NCI-H1092 treated with DMSO at 0.1 percent for 48 hours (cell line): ENCODE measurements around the gene ATG2A.

ENCODE experiments used
- DNase-seq: peaks from one replicate; lab custom pipeline; 2025; lab: John Stamatoyannopoulos, UW

Gene ATG2A

DNA sequence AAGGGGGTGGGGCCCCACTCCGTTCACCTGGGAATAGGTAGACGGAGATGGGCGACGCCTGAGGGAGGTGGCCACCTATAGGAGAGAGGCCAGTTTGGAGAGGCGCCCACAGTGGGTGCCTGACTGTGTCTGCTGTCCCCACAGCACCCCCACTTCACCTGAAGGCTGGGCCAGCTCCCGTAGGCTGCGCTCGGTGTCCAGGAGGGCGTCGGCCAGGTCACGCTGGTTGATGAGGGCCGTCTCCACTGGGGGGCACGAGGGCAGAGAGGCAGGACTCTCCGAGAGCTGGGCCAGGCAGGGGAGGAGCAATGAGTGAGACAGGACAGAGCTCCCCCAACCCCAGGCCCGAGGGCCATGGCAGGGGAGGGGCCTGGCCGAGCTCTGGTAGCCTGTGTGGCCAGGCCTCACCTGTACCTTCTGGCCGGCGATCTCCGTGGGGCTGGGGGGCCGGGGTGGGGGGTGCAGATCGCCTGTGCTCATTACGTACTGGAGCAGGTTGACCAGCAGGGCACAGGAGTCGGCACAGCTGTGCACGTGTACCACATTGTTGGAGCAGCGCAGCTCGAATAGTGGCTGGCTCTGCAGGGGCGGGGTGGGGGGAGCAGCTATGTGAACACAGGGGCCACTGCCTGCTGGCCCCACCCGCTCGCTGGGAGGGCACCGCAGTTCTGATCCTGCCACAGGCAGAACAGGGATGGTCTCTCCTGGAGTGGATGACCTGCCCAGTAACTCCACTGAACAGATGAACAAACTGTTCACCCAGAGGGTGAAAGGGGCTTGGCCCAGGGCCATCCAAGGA lies 14.7 kb downstream of the ATG2A start:
- DNase-seq: no peak

DNA sequence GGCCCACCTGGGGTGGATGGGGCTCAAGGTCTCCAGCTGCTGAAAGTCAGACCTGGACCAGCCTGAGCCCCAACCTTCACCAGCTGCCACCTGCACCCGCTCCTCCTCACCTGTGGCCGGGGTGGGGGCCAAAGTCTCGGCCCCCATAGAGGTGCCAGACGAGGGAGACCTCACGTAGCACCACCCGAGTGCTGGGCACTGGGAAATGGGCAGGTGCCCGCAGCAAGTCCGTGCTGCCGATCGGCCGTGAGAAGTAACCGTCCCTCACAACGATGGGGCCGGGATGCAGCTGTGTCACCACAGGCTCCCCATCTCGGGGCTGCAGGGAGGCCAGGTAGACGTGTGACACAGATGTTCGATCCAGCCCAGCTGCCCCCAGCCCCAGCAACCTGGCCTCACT lies 16.2 kb downstream of the ATG2A start:
- no peak for DNase-seq

DNA sequence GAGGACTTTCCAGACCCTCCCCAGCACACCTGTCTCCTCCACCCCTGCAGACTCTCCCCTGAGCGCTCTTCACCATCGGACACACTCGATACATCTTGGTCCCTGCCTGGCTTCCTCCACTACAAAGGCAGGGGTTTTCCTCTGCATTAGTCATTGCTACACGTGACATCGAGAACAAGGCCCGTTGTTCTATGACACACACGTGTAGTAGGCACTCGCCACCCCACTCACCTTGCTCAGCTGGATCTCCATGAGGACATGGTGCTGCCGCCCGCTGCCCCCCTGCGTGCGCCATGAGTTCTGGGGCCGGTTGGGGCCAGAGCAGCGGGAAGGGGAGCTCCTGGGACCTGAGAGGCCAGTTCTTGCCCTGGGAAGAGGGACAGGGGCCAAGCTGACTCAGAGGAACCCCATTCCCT lies 16.7 kb downstream of the ATG2A start:
- DNase-seq: no peak

DNA sequence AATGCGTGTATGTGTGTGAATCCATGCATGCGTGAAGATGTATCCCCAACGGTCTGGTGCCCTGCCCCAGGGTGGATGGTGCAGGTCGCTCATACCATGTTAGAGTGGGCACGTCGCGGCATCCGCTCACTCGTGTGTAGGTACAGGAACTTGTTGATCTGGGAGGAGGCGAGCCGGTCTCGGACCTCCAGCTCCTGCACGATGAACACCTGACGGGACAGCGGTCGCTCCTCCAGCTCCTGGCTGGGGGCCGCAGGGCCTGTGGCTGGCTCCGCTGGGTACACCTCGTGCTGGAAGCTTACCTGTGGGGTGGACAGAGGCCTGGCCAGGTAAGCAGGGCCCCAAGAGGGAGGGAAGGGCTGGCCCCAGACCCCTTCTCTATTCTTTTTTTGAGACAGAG lies 18.5 kb downstream of the ATG2A start:
- no peak for DNase-seq

DNA sequence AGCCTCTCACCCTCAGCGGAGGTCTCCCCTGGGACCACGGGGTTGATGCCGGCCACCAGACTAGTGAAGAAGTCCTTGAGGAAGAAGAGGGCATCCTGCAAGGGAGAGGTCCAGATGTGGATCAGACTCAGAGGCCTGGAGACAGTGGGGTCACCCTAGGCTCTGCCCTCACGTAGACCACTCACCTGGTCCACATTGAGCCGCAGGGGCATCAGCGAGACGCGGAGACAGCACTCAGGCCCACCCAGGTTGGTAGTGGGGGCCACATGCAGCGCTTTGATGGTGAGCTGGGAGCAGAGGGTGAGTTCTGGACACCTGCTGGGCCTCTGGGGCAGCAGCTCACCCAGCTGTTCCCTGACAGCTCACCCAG lies 18.9 kb downstream of the ATG2A start:
- no peak for DNase-seq

DNA sequence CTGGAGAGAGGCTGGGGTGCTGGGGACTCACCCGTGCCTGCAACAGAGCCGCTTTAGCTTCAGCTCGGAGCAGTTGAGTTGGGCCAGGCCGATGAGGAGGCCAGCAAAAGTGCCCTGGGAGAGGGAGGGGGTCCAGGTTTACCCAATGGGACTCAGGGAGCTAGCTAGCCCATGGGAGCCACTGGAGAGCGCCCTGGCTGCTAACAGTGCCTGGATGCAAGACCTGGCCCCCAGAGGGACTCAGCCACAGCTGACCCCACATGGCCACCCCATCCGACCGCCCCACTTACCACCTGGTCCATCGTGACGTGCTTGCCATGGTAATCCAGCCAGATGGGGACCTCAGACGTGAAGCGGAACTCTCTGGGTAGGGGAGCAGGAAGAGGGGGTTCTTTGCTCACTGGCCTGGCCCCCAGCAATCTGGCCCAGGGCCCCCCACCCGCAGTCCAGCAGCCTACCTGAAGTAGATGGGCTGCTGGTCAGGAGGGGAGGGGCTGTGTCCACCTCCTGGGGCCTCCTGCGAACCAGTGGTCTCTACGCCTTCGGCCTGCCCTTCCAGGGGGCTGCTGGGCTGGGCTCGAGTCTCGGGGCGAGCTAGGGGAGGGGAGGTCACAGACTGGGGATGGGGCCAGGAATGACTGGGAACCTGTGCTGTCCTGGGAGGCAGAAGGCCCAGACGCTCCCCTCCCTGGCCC lies 19.5 kb downstream of the ATG2A start:
- DNase-seq: no peak

DNA sequence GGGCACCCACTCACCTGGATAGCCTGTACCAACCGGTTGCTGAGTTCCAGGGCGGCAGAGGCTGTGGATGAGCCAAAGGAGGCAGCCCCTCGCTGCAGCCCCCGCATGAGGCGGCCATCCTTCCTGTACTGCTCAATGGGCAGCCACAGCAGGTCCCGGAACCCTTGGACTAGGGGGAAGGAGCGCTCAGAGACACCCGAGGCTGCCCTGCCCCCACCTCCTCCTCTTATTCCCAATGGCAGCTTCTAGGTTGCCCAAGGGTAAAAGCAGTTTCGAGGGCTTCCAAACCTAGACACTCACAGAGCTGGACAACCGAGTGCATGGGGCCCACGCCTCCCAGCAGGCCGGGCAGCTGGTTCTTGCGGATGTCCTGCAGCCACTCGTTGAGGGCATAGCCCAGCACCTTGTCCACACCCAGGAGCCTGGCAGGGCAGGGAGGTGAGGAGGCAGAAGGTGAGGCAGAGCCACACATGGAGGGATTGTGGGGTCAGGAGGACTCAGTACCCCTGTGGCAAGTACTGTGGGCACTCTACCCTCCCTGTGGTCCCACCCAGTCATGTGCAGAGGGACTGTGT lies 20.5 kb downstream of the ATG2A start:
- no peak for DNase-seq

DNA sequence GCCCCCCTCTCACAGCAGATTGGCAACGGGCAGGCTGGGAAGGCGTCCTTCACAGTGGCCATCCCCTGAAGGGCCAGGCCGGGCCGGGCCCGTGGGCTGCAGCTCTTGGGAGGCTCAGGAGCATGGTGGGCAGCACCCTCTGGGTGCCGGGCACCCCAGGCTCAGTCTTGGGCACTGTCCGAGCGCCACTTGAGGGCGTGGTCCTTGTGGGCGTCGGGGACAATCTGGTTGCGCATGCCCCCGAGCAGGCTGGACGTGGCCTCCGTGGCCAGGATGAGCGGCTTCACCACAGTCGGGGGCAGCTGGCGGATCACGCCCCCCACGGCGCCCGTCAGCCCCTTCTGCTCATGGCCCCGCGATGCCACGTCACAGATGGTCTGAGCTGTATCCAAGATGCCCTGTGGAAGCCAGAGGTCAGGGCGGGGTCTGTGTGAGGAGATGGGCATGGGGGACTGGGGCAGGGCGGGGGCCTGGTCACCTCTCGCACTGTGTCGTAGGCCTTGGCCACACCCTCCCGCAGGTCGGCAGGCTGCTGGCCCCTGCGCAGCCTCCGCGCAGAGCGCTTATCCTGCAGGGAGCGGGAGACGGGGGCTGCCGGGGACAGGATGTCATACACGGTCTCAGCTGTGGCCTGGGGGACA lies 22.1 kb downstream of the ATG2A start:
- DNase-seq: no peak

DNA sequence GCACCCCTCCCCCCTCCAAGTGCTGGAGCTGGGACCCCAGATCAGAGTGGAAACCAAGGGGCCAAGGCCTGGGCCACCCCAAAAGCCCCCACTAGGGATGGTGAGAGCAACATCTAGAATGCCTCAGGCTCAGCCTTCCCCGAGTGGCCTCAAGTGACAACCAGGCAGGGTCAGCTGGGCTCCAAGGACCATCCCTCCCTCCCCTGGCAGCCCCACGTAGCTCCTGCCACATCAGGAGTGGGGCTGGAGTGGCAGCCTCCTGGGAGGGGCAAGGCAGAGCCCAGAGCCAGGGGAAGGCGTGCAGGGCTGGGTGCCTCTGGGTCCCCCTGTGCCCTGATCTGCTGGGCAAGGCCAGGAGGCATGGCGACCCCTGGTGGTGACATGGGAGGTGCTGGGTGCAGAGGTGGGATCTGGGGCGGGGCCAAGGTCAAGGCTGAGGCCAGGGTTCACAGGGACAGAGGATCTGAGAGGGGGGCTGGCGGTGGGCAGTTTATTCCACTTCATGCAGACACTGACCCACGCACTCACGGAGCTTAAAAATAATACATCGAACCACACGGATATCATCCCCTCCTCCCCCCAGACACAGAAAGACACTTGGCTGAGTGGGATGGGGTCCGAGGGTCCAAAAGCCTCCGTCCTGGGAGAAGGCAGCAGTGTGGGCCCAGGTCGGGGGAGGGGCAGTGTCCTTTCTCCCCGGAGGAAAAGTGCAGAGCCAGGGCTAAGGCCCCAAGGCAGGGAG lies 22.8 kb downstream of the ATG2A start:
- peak; percentile 62 for DNase-seq

DNA sequence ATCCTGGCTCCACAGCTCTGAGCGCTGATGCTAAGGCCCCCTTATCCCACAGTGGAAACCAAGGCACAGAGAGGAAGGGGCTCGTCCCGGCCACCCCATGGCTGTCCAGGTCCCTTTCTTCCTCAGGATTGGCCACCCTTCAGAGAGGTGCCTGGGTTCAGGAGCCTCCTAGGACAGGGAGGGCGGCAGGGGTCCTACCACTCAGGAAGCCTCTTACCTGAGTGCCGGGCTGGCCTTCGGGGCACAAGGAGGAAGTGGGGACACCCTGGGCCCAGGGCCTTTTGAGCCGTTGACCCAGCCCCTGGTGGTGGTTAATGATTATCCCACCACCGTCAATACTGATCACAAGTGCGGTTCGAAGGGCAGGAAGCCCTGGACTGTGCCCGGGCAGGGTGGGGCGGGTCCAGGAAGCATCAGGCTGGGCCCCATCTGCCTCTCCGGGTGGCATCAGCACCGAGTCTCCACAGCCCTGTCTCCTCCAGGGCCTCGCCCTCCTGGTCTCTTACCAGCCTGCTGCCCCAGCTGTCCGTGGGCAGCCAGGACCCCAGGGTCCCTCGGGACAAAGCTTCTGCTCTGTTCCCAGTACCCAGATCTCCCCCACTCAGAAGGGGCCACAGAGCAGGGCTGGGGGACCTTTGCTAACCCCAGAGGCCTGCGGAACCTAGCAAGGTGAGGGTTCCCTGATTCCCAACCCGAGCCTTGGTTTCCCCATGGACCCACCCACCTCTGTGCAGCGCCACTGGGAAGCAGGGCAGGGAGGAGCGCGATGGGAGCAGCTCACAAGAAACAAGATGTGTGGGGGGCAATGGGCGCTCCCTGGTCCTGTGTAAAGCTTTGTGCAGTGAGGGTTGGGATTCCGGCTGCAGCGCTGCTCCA lies 23.6 kb downstream of the ATG2A start:
- no peak for DNase-seq

DNA sequence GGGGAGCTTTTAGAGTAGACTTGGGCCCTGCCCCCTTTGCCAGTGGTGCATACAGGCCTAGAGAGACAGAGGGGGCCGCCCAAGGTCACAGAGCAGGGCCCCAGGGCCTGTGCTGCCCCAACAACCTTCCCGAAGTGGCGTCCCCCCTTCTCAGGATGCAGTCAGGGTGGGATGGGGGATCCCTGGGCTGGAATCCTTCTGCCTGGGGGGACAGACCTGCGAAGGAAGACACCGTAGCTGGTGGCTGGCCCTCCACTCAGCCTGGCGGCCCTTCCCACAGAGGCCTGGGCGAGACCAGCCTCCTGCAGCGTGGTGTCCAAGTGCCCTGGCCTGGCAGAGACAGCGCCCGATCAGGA lies 24.2 kb downstream of the ATG2A start:
- DNase-seq: no peak

DNA sequence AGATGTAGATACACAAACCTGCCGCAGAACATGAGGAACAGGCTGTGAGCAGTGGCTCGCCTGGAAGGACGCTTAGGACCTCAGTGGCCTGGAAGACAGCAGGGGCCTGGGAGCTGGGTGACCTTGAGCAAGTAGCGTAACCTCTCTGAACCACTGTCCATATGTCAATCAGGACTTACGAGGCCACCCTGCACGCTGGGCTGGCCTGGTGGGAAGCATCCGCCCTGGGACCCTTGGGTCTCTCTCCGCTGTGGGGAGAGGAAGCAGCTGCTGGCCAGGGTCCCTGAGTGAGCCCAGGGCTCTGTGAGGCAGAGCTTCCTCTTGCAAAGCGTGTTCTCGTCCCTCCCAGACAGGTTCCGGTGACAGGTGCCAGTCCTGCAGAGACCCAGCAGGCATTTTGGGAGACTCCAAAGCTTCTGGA lies 24.6 kb downstream of the ATG2A start:
- no peak for DNase-seq

DNA sequence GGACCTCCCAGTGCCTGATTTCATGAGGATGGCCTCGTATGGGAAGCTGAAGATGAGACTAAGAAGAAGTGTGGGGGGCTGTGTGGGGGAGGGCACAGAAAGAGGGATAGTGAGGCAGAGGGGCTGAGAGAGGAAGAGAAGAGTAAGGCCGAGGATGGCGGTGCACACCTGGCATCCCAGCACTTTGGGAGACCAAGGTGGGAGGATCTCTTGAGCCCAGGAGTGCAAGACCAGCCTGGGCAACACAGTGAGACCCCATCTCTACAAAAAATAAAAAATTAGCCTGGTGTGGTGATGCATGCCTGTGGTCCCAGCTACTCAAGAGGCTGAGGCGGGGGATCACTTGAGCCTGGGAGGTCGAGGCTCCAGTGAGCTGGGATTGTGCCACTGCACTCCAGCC lies 25.1 kb downstream of the ATG2A start:
- DNase-seq: no peak

DNA sequence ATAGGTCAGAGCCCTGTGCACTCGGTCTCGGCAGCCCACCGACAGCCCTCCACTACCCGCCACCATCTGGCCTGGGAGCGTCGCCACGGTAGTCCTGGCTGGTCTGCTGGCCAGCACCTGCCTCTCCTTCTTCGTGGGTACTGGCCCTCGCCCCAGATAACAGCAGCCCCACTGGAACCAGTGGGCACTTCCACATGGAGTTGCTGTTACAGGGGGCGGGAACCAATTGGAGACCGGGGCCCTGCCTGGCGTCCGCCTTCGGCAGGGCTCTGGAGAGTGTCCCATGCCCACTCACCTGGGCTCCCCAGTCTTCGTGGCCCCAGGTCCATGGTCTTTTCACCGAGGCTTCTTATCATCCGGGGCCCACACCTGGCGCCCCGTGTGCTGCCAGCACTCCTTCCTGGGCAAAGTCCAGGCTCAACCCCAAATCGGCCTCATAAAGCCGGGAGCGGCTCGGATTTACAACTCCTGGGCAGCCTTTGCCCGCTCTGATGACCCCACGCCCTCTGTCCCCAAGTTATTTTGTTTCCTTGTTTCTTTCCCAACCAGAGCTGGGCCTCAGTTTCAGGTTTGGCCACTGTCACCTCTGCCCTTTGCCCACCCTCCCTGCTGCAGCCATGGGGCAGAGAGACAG lies 25.7 kb downstream of the ATG2A start:
- DNase-seq: no peak

DNA sequence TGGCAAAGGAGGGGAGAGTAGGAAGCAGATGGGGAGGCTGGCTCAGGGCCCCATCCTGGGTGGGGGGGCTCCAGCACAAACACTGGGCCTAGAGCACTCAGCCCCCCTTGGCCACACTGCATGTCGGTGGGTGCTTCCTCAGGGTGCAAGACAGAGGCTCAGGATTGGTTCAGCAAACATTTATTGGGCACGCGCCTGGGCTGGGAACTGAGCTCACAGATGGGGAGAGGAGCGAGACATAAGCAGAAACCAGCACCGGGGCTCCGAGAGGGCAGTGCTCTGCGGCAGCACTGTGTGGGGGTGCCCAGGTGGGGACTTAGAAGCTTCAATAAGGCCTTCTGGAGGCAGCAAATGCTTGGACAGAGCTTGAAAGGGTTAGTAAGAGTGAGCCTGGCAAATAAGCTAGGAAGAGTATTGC lies 26.5 kb downstream of the ATG2A start:
- DNase-seq: no peak

DNA sequence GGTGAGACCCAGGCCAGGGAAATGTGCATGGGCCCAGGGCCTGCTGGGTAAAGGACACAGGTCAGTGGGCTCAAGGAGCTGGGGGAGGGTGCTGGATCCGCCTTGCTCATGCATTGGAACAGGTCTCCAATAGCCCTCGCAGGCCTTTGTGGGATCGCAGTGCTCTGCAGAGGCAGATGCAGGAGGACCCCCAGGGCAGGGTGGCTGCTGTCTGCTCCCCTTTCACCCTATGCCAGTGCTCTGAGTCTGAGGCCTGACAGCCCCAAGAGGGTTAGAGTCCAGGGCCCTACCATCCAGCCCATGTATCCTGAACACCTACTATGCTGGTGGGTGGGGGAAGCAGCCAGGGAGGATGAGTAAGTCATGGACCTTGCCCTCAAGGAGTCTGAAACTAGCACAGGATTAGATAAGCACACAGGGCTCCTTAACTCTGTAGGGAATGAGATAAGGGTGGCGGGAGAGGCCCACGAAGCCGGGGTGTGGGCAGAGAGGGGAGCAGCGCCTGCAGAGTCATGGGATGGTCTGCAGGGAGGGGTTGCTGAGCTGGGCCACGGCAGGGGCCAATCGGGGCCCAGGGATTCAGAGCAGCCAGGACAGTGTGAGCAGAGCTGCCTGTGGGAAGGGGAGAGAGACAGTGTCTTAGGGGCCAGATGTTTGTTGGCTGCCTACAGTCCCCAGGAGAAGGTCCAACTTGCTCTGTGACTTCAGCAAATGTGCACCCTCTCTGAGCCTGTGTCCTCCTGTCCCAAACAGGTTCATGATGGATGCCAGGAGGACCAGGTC lies 28.1 kb downstream of the ATG2A start:
- no peak for DNase-seq

DNA sequence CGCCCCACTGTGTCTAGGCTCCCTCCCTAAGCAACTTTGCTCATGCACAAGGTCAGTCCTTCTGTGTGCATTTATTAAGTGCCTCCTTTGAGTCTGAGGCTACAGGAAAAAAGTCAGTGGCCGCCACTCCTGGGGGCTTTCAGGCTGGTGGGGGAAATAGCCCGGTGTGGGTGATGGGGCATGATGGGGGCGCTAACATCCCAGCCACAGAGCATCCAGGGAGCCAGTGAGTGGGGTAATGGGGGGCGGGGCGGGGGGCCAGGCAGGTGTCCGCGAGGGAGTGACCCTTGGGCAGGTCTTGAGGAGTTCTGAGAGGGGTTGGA lies 28.6 kb downstream of the ATG2A start:
- no peak for DNase-seq

DNA sequence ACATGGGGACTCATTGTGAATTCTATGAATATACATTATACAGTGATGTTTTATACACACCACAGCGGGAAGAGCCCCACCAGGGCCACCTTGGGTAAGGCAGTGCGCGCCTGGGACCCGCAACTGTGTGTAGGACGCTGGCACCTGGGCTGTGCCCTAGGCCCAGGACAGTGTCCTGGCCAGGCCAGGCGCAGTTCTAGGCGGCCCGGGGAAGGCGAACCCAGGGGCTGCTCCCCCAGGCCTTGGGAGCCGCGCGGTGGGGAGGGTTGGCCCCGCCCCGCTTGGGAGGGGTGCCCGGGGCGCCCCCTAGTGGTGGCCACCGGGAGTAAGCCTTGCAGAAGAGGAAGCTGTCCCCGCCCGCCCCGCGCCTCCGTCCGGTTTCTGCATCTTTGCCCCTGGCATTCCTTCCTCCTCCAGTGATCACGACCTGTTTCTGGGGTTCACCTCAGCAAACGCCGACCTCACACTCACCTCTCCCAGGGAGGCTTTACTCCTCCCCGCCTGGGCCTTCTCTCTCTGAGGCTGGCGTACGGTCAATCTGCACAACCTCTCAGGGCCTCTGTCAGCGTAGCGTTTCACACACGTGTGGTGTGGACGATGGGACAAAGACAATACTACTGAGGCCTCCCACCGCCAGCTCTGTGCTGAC lies 29.1 kb downstream of the ATG2A start:
- DNase-seq: peak; percentile 60

DNA sequence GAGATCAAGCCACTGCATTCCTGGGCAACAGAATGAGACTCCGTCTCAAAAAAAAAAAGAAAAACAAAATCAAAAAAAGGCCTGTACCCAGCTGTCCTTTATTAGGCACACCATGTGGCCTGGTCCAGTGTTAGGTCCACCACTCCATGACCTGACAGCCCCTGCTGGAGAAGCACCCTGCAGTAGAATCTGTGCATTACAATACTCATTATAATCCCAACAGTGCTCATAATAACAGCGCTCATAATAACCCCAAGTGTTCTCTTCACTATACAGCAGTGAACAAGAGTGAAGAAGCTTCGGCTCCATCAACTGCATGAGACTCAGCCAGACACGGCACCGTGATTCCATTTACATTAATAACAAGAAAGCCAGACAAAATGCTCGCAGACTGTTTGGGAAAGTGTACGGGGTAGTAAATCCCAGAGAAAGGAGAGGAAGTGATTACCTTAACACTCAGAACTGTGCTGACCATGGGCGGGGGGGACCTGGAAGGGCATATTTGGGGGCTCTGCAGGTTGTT lies 29.7 kb downstream of the ATG2A start:
- DNase-seq: no peak
